GM12873 (cell line): ENCODE results near the gene CEMP1.

Source experiments
- TF ChIP-seq, protein P1 (sequence below): IDR thresholded peaks from 2 replicates; pipeline ENCODE4 v1.5.1; 2012; ENCODE audit warnings: low read depth, mild to moderate bottlenecking, moderate library complexity, low read length, control low read depth; ENCODE audit not compliant: insufficient read depth; ENCODE audit errors: missing control alignments

Gene CEMP1

DNA sequence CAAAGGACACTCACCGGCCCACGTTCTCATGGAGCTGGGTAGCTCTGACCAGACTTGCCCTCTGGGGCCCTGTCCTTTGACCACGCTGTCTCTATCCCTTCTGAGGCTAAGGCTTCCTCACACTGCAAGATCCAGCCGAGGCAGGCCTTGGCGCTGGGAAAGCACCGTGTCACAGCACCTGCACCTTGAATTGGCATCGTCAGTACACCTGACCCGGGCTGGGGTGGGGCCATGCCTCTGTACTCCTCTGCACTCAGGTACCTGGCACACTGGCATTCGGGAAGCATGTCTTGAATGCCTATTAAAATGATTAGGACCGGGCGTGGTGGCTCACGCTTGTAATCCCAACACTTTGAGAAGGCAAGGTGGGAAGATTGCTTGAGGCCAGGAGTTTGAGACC is 50.3 kb downstream of the CEMP1 start:
- TF ChIP-seq, protein P1, sequence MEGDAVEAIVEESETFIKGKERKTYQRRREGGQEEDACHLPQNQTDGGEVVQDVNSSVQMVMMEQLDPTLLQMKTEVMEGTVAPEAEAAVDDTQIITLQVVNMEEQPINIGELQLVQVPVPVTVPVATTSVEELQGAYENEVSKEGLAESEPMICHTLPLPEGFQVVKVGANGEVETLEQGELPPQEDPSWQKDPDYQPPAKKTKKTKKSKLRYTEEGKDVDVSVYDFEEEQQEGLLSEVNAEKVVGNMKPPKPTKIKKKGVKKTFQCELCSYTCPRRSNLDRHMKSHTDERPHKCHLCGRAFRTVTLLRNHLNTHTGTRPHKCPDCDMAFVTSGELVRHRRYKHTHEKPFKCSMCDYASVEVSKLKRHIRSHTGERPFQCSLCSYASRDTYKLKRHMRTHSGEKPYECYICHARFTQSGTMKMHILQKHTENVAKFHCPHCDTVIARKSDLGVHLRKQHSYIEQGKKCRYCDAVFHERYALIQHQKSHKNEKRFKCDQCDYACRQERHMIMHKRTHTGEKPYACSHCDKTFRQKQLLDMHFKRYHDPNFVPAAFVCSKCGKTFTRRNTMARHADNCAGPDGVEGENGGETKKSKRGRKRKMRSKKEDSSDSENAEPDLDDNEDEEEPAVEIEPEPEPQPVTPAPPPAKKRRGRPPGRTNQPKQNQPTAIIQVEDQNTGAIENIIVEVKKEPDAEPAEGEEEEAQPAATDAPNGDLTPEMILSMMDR = no peak
